Measurements from ENCODE around the gene PIGP. TPM values are rescaled to one million over a fixed set of nuclear protein-coding genes. Genes with fewer than 3 reads are reported as not detected.
A peak's percentile ranks its signal among the peaks of the same experiment; 100 is the strongest.

Gene PIGP
- total and polyA plus RNA-seq, 9 of the 15 experiments (the other 6 are each of a cell fraction or from before 2014, with no cell fraction given) = 18.3 to 122 (median 35.6) TPM

GRCh38 chr21:37072274-37072987, 440 bp downstream of the PIGP start (continued):
- TF ChIP-seq ZNF780A (CRISPR knock-in tag; IDR thresholded peaks at IDR 0.05) (no peak), CHD1 (IDR thresholded peaks at IDR 0.05; ENCODE audit: low read length) (no peak), CREB3 (tag; conservative IDR thresholded peaks at IDR 0.05; ENCODE audit: low read depth) (no peak), RBM14 (IDR thresholded peaks at IDR 0.05; ENCODE audit: borderline replicate concordance, insufficient read depth, low read depth, low read length) (no peak), LEF1 (IDR thresholded peaks at IDR 0.05) (no peak), XRCC3 (IDR thresholded peaks at IDR 0.05) (no peak), MTA2 (IDR thresholded peaks at IDR 0.05; ENCODE audit: low read depth) (no peak), CXXC5 (CRISPR knock-in tag; IDR thresholded peaks at IDR 0.05) (no peak), SFPQ (IDR thresholded peaks at IDR 0.05; ENCODE audit: low read depth, low read length) (no peak), ZBTB9 (CRISPR knock-in tag; IDR thresholded peaks at IDR 0.05) (peak; percentile 41; the same call in 1 of the 2 replicates), RHOXF2B (CRISPR knock-in tag; conservative IDR thresholded peaks at IDR 0.05) (0 out of 2 replicates have a peak, but pooled peaks have one; percentile 11), ATF3 (IDR thresholded peaks at IDR 0.05) (no peak), ATF3 (CRISPR knock-in tag; conservative IDR thresholded peaks at IDR 0.05) (peak; percentile 27; the same call in 1 of the 2 replicates), NFATC3 (IDR thresholded peaks at IDR 0.05) (no peak), CREBBP (IDR thresholded peaks at IDR 0.05; ENCODE audit: low read depth, low read length) (no peak), ELK1 (CRISPR knock-in tag; IDR thresholded peaks at IDR 0.05) (no peak), ZNF3 (CRISPR knock-in tag; IDR thresholded peaks at IDR 0.05) (no peak), PRMT5 (CRISPR knock-in tag; IDR thresholded peaks at IDR 0.05) (no peak), RB1 (IDR thresholded peaks at IDR 0.05; ENCODE audit: low read depth) (peak; percentile 53), FOXK1 (CRISPR knock-in tag; IDR thresholded peaks at IDR 0.05; ENCODE audit: borderline replicate concordance) (peak; percentile 85; the same call in 1 of the 2 replicates), KDM2B (CRISPR knock-in tag; IDR thresholded peaks at IDR 0.05) (no peak), SMARCA5 (IDR thresholded peaks at IDR 0.05) (no peak)

Data from K562 (cell line).